ENCODE measurements around the gene RNF6.

The RNF6 gene

GRCh38 chr13:26229080-26229615 lies 7.0 kb upstream of the RNF6 start:
- no peak for DNase-seq
- in situ Hi-C loops (cut with HindIII; ENCODE audit: low pct_ligation_motif_present, low pct_unique_long_range_greater_than_20kb, low sequenced_read_pairs), result no loop called here

- in situ Hi-C loops (cut with HindIII; ENCODE audit: low pct_ligation_motif_present, low pct_unique_long_range_greater_than_20kb, low sequenced_read_pairs), result no loop called here
- no peak for DNase-seq
These were observed 6.0 kb upstream of the RNF6 start for GRCh38 chr13:26228096-26228495.

DNA sequence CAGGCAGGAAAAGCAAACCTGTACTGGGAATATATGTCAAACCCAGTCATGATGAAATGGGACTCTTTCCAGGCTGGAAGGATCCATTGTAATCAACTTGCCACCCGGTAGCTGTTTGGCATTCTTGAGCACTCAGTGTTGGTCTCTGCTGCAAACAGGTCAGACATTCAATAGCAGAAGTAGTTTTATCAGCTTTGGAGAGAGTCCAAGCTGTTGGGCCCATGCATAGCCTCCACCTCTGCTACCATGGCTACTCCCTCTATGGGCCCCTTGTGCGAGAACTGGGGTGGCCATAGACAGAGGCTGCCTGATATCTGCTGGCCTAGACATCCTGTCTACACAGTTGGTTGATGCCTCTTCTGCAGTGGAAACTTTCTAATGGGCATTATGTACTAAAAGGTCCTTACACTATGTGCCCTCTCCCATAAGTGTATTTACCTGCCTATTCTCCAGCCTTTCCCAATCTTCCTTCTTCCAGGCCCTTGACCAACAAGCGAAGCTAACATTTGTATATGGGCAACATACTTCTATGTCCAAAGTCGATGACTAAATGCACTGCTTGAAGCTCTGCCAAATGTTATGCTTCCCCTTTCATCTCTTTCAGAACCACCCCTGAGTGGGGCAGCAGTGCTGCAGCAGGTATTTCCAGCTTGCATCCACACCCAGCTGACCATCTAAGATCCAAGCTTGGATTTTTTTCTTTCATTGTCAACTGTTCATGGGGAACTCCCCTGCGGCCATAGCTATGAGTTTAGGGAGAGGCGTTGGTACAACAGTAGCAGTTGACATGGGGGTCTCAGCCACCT lies 5.3 kb upstream of the RNF6 start:
- no peak for DNase-seq

GRCh38 chr13:26225896-26226617 lies 3.9 kb upstream of the RNF6 start:
- no peak for DNase-seq
- in situ Hi-C loops (cut with HindIII; ENCODE audit: low pct_ligation_motif_present, low pct_unique_long_range_greater_than_20kb, low sequenced_read_pairs), result no loop called here

More for the DNA sequence above, 5.3 kb upstream of the RNF6 start:
- in situ Hi-C loops (cut with HindIII; ENCODE audit: low pct_ligation_motif_present, low pct_unique_long_range_greater_than_20kb, low sequenced_read_pairs), result no loop called here

DNA sequence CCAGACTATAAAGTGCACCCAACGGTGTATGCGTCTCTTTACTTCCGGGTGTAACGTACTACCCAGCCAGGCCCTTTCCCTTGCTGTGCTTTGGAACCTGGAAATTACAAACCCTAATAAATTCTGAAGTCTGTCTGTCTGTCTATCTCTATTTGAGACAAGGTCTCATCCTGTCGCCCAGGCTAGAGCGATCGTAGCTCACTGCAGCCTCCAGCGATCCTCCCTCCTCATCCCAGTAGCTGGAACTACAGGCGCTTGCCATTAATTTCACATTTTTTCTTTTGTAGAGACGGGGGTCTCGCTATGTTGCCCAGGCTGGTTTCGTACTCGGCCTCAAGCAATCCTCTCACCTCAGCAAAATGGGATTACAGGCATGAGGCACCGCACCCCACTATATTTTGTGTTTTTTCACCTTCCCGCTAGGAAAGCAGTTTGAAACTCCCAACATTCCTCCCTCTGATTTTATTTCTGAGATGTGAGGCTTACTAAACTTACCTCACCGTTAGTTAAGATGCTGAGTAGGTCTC lies 469 bp upstream of the RNF6 start:
- in situ Hi-C loops (cut with HindIII; ENCODE audit: low pct_ligation_motif_present, low pct_unique_long_range_greater_than_20kb, low sequenced_read_pairs), result no loop called here
- no peak for DNase-seq

DNA sequence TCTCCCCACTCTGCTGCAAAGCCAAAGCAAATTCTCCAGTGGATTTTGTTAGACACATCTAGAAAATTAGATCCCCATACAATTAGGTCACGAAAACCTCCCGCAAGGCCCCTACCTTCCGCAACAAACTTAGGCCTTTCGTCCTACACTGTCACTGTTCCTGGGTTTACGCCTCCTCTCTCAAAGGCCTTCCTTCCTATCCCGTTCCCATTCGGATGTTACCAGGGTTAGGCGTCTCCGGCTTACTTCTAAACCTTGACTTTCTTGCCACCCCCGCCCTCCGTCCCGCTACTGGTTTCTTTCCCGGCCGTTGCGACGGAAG lies 754 bp downstream of the RNF6 start:
- in situ Hi-C loops (cut with HindIII; ENCODE audit: low pct_ligation_motif_present, low pct_unique_long_range_greater_than_20kb, low sequenced_read_pairs), result no loop called here
- DNase-seq, result no peak

DNA sequence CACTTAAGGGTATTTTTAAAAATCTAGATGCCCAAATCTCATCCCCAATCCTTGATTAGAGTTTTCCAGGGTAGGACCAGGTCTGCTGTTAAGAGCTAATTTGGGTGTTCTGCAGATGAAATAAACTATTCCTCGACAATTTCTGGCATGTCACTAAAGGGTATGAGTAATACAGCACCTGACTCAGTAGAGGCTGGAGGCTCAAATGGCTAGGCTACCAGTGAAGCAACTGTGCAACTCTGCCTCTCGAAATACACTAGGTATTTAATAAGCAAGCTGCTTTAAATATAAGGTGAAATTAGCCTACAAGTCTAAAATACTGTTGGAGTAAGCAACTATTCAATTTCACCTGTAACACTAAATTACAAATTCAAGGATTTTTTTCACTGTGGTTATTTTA lies 1.5 kb downstream of the RNF6 start:
- in situ Hi-C loops (cut with HindIII; ENCODE audit: low pct_ligation_motif_present, low pct_unique_long_range_greater_than_20kb, low sequenced_read_pairs), result no loop called here
- peak; percentile 65 for DNase-seq

DNA sequence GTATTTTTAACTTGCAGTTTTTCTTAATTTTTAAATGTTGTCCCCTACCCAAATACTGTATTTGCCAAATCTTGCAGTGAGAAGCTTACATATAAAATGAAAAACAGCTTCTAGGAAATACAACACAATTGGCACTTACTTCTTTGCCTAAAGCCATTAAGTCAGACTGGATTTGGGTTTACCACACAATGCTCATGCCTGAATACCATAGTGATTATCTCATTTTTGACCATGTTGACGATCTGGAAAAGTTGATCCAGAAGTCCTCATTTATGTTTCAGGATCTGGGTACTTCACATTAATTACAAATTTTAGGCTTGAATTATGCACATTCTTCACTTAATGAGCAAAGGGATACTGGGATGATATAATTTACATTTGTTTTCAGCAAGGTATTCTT lies 2.4 kb downstream of the RNF6 start:
- in situ Hi-C loops (cut with HindIII; ENCODE audit: low pct_ligation_motif_present, low pct_unique_long_range_greater_than_20kb, low sequenced_read_pairs), result no loop called here
- no peak for DNase-seq

GRCh38 chr13:26216042-26216441 lies 6.1 kb downstream of the RNF6 start:
- DNase-seq, result no peak
- in situ Hi-C loops (cut with HindIII; ENCODE audit: low pct_ligation_motif_present, low pct_unique_long_range_greater_than_20kb, low sequenced_read_pairs), result no loop called here

DNA sequence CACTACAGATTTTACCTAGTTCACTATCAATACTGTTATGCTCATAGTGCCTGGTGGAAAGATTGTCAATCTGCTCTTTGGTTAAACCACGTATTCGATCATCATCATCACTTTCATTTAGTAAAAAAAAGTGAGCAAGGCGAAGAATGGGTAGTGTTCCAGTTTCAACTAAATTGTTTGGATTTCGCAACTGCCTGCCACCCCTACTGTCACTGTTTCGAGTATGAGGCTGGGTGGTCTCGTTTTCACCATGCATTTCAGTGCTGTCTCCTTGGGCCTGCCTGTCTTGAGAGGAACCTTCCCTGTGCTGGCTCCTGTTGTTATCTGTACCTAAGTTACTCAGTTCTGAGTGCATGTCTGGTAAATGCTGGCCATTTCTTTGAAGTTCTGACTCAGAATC lies 8.1 kb downstream of the RNF6 start:
- in situ Hi-C loops (cut with HindIII; ENCODE audit: low pct_ligation_motif_present, low pct_unique_long_range_greater_than_20kb, low sequenced_read_pairs), result no loop called here
- no peak for DNase-seq

- in situ Hi-C loops (cut with HindIII; ENCODE audit: low pct_ligation_motif_present, low pct_unique_long_range_greater_than_20kb, low sequenced_read_pairs), result no loop called here
- no peak for DNase-seq
These were observed 8.8 kb downstream of the RNF6 start for GRCh38 chr13:26213345-26213744.

DNA sequence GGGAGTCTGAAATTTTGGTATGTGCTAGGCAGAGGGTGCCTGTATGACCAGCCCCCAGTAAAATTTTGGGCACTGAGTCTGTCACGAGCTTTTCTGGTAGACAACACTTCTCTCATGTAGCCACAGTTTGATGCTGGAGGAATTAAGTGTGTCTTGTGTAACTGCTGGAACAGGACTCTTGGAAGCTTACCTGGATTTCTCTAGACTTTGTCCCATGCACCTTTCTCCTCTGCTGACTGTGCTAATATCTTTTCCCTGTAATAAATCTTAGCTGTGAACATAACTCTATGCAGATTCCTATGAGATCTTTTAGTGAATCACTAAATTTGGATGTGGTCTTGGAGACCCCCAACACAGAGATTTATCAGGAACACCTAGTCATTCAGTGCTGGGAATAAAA lies 13.8 kb downstream of the RNF6 start:
- in situ Hi-C loops (cut with HindIII; ENCODE audit: low pct_ligation_motif_present, low pct_unique_long_range_greater_than_20kb, low sequenced_read_pairs), result no loop called here
- no peak for DNase-seq

DNA sequence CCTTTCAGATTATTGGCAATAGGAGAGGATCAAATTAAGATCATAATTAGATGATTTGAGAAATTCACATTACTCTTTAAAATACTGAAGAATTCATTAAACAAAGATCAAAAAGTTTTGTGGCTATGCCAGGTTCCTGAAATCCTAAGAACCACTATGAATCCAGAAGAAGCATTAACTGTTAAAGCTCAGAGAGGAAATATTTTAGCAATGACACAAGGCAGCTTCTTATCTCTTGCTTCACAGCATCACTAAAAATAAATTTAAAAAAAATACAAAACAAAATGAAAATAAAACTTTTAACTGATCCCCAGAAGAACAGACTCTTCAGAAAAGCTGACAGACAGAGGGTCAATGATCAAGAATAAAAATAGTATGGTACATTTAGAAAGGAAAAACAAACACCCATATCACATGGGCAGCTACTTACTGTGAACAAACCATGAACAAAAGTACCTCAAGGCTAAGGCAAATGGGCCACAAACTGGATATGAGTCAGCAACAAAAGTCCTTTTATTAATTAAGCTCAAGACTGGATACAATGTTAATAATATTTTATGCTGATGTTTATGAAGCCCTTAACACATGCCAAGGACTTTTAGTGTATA lies 19.6 kb downstream of the RNF6 start:
- in situ Hi-C loops (cut with HindIII; ENCODE audit: low pct_ligation_motif_present, low pct_unique_long_range_greater_than_20kb, low sequenced_read_pairs), result no loop called here
- DNase-seq, result no peak

- in situ Hi-C loops (cut with HindIII; ENCODE audit: low pct_ligation_motif_present, low pct_unique_long_range_greater_than_20kb, low sequenced_read_pairs), result no loop called here
- DNase-seq, result no peak
These were observed 21.3 kb downstream of the RNF6 start for GRCh38 chr13:26200811-26201210.

- in situ Hi-C loops (cut with HindIII; ENCODE audit: low pct_ligation_motif_present, low pct_unique_long_range_greater_than_20kb, low sequenced_read_pairs), result no loop called here
- DNase-seq, result no peak
These were observed 24.0 kb downstream of the RNF6 start for GRCh38 chr13:26198116-26198515.

GRCh38 chr13:26197298-26197697 lies 24.8 kb downstream of the RNF6 start:
- in situ Hi-C loops (cut with HindIII; ENCODE audit: low pct_ligation_motif_present, low pct_unique_long_range_greater_than_20kb, low sequenced_read_pairs), result no loop called here
- no peak for DNase-seq

GRCh38 chr13:26186995-26187394 lies 35.1 kb downstream of the RNF6 start:
- in situ Hi-C loops (cut with HindIII; ENCODE audit: low pct_ligation_motif_present, low pct_unique_long_range_greater_than_20kb, low sequenced_read_pairs), result no loop called here
- DNase-seq, result no peak

GRCh38 chr13:26186118-26186870 lies 35.8 kb downstream of the RNF6 start:
- in situ Hi-C loops (cut with HindIII; ENCODE audit: low pct_ligation_motif_present, low pct_unique_long_range_greater_than_20kb, low sequenced_read_pairs), result no loop called here
- DNase-seq, result peak; percentile 86

- in situ Hi-C loops (cut with HindIII; ENCODE audit: low pct_ligation_motif_present, low pct_unique_long_range_greater_than_20kb, low sequenced_read_pairs), result no loop called here
- no peak for DNase-seq
These were observed 36.4 kb downstream of the RNF6 start for GRCh38 chr13:26185720-26186117.
